ENCODE data around the gene NOX5. TPM values are rescaled to one million over a fixed set of nuclear protein-coding genes. Genes with fewer than 3 reads are reported as not detected.
A peak's percentile ranks its signal among the peaks of the same experiment; 100 is the strongest.

Gene NOX5
- total RNA-seq, 1 donor from 2014 or later, result 0.09 TPM

- H2AFZ ChIP-seq (ENCODE audit: low read depth, low read length), result peak overlapping the region; percentile 2
- Mint-ChIP-seq H3K4me3 (ENCODE audit: unreplicated experiment) (no peak overlapping the region), H3K36me3 (ENCODE audit: low read depth, unreplicated experiment) (no peaks in the 10 kb centered on the region), H3K27ac (ENCODE audit: unreplicated experiment) (no peak overlapping the region), H3K27me3 (ENCODE audit: low read depth, unreplicated experiment) (peaks cover 5% of the 10 kb centered on the region), H3K4me1 (ENCODE audit: low read depth, unreplicated experiment) (peaks cover 12% of the 10 kb centered on the region), H3K9me3 (ENCODE audit: unreplicated experiment) (peaks cover 2% of the 10 kb centered on the region)
- H3K27me3 ChIP-seq (ENCODE audit: insufficient read depth, low read length), result peaks cover 4% of the 10 kb centered on the region
- H3K4me1 ChIP-seq (ENCODE audit: insufficient read depth, low read length), result peaks cover 11% of the 10 kb centered on the region
- H3K4me2 ChIP-seq (ENCODE audit: low read length), result peak overlapping the region; percentile 11
- H3K36me3 ChIP-seq (ENCODE audit: insufficient read depth, low read length), result no peaks in the 10 kb centered on the region
- TF ChIP-seq EZH2 (IDR thresholded peaks at IDR 0.05; ENCODE audit: insufficient read depth, low read length) (no peak), CTCF (IDR thresholded peaks at IDR 0.05; ENCODE audit: insufficient read depth, low read depth, low read length) (peak; percentile 27)
- DNase-seq (ENCODE audit: low read depth) (peak; percentile 42), FAIRE-seq (no peak)
- no peaks in the 10 kb centered on the region for H4K20me1 ChIP-seq (ENCODE audit: insufficient read depth, low read length)
- no peak overlapping the region for H3K9ac ChIP-seq (ENCODE audit: low read length)
- no peak overlapping the region for H3K4me3 ChIP-seq (ENCODE audit: insufficient read depth, low read depth, low read length)
- no peaks in the 10 kb centered on the region for H3K79me2 ChIP-seq (ENCODE audit: insufficient read depth, low read length)
- H3K9me3 ChIP-seq (ENCODE audit: insufficient read depth, low read depth, low read length), result no peaks in the 10 kb centered on the region
- H3K27ac ChIP-seq (ENCODE audit: low read depth, low read length), result no peak overlapping the region
These were observed 31.3 kb downstream of the NOX5 start for GRCh38 chr15:69045802-69046201.

- Mint-ChIP-seq H3K4me3 (ENCODE audit: unreplicated experiment) (no peak overlapping the region), H3K9me3 (ENCODE audit: unreplicated experiment) (peaks cover 2% of the 10 kb centered on the region), H3K36me3 (ENCODE audit: low read depth, unreplicated experiment) (no peaks in the 10 kb centered on the region), H3K4me1 (ENCODE audit: low read depth, unreplicated experiment) (peaks cover 12% of the 10 kb centered on the region), H3K27ac (ENCODE audit: unreplicated experiment) (no peak overlapping the region), H3K27me3 (ENCODE audit: low read depth, unreplicated experiment) (peaks cover 5% of the 10 kb centered on the region)
- DNase-seq (ENCODE audit: low read depth), result no peak
- Histone ChIP-seq H4K20me1 (ENCODE audit: insufficient read depth, low read length) (no peaks in the 10 kb centered on the region), H3K9ac (ENCODE audit: low read length) (no peak overlapping the region), H3K79me2 (ENCODE audit: insufficient read depth, low read length) (no peaks in the 10 kb centered on the region), H3K9me3 (ENCODE audit: insufficient read depth, low read depth, low read length) (no peaks in the 10 kb centered on the region), H3K27ac (ENCODE audit: low read depth, low read length) (no peak overlapping the region), H3K4me1 (ENCODE audit: insufficient read depth, low read length) (peaks cover 11% of the 10 kb centered on the region), H3K4me2 (ENCODE audit: low read length) (no peak overlapping the region), H3K36me3 (ENCODE audit: insufficient read depth, low read length) (no peaks in the 10 kb centered on the region), H3K27me3 (ENCODE audit: insufficient read depth, low read length) (peaks cover 4% of the 10 kb centered on the region), H3K4me3 (ENCODE audit: insufficient read depth, low read depth, low read length) (no peak overlapping the region), H2AFZ (ENCODE audit: low read depth, low read length) (no peak overlapping the region)
- no peak for FAIRE-seq
- TF ChIP-seq EZH2 (IDR thresholded peaks at IDR 0.05; ENCODE audit: insufficient read depth, low read length) (no peak), CTCF (IDR thresholded peaks at IDR 0.05; ENCODE audit: insufficient read depth, low read depth, low read length) (no peak)
These were observed 32.3 kb downstream of the NOX5 start for GRCh38 chr15:69046781-69047180.

GRCh38 chr15:69049976-69050375 lies 35.5 kb downstream of the NOX5 start:
- TF ChIP-seq CTCF (IDR thresholded peaks at IDR 0.05; ENCODE audit: insufficient read depth, low read depth, low read length) (no peak), EZH2 (IDR thresholded peaks at IDR 0.05; ENCODE audit: insufficient read depth, low read length) (no peak)
- H2AFZ ChIP-seq (ENCODE audit: low read depth, low read length), result no peak overlapping the region
- peaks cover 4% of the 10 kb centered on the region for H3K4me1 ChIP-seq (ENCODE audit: insufficient read depth, low read length)
- H3K27me3 Mint-ChIP-seq (ENCODE audit: low read depth, unreplicated experiment), result peaks cover 13% of the 10 kb centered on the region
- H3K4me1 Mint-ChIP-seq (ENCODE audit: low read depth, unreplicated experiment), result peaks cover 9% of the 10 kb centered on the region
- H3K27me3 ChIP-seq (ENCODE audit: insufficient read depth, low read length), result peaks cover 4% of the 10 kb centered on the region
- DNase-seq (ENCODE audit: low read depth) (no peak), FAIRE-seq (no peak)
- H3K27ac ChIP-seq (ENCODE audit: low read depth, low read length), result no peak overlapping the region
- H3K9ac ChIP-seq (ENCODE audit: low read length), result no peak overlapping the region
- H3K4me2 ChIP-seq (ENCODE audit: low read length), result no peak overlapping the region
- H3K9me3 ChIP-seq (ENCODE audit: insufficient read depth, low read depth, low read length), result no peaks in the 10 kb centered on the region
- no peak overlapping the region for H3K27ac Mint-ChIP-seq (ENCODE audit: unreplicated experiment)
- no peaks in the 10 kb centered on the region for H3K36me3 Mint-ChIP-seq (ENCODE audit: low read depth, unreplicated experiment)
- no peak overlapping the region for H3K4me3 ChIP-seq (ENCODE audit: insufficient read depth, low read depth, low read length)
- no peaks in the 10 kb centered on the region for H4K20me1 ChIP-seq (ENCODE audit: insufficient read depth, low read length)
- no peaks in the 10 kb centered on the region for H3K9me3 Mint-ChIP-seq (ENCODE audit: unreplicated experiment)
- H3K79me2 ChIP-seq (ENCODE audit: insufficient read depth, low read length), result no peaks in the 10 kb centered on the region
- H3K4me3 Mint-ChIP-seq (ENCODE audit: unreplicated experiment), result no peak overlapping the region
- no peaks in the 10 kb centered on the region for H3K36me3 ChIP-seq (ENCODE audit: insufficient read depth, low read length)
